GM19452 (cell line): ENCODE results near the gene PDE6G.
"Not testable (repeated sequence)": the region's sequence is repeated elsewhere in the genome, so short reads cannot be mapped to it uniquely, and the experiment has no call there.

Experiments used
- ATAC-seq: cut with Tn5 transposase; IDR thresholded peaks from one replicate; pipeline ENCODE4 v1.9.1; 2021; ENCODE audit not compliant: unreplicated experiment

PDE6G gene

GRCh38 chr17:81687770-81688541 lies 31.6 kb upstream of the PDE6G start:
- ATAC-seq, result no peak

DNA sequence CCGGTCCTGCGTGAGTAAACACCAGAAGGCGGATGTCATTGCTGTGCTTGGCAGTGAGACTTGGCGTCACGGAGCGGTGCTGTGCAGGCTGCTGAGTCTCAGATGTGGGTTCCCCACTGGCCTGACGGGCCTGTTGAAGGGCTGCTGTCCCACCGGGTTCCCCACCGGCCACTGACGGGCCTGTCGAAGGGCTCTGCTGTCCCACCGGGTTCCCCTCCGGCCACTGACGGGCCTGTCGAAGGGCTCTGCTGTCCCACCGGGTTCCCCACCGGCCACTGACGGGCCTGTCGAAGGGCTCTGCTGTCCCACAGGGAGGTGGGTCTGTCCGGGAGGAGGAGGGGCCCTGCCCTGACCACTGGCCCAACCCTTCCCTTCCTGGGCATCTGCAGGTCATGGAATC lies 30.3 kb upstream of the PDE6G start:
- no peak for ATAC-seq

DNA sequence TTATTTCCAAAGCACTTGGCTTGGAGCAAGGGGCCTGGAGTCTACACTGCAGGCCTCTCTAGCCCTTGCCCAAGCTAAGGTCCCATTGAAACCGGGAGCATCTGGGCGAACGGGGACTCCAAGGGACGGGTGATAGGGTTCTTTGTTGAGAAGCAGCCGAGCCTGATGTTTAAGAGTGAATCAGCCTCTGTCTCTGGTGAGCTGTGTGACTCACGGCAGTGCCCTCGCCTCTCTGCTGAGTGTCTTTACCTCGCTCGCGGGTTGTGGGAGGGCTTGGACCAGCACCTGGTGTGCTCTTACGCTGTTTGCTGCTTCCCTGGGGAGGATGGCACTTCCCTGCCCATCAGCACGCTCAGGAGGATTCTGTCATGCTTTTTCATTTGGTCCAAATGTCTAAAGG lies 28.8 kb upstream of the PDE6G start:
- no peak for ATAC-seq

DNA sequence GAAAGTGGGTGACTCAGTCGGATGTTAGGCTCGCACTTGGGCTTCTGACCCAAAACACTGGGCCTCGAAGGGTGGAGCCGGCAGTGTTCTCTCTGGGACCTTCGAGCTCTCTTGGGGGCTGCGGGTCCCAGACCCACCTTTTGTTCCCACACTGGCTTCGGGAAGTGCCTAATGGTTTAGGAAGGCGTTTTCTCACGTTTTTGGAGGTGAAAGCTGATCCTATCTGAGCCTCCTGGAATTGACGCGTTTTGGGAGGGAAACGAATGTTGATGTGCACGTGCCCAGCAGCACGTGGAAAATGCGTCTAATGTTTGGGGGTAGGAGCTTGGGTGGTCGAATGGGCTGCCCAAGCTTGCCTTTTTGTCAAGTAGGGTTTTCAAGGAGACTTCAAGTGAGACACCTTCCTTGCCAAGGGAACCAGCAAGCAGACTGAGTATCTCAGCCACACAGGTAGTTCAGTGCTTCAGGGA lies 28.1 kb upstream of the PDE6G start:
- no peak for ATAC-seq

DNA sequence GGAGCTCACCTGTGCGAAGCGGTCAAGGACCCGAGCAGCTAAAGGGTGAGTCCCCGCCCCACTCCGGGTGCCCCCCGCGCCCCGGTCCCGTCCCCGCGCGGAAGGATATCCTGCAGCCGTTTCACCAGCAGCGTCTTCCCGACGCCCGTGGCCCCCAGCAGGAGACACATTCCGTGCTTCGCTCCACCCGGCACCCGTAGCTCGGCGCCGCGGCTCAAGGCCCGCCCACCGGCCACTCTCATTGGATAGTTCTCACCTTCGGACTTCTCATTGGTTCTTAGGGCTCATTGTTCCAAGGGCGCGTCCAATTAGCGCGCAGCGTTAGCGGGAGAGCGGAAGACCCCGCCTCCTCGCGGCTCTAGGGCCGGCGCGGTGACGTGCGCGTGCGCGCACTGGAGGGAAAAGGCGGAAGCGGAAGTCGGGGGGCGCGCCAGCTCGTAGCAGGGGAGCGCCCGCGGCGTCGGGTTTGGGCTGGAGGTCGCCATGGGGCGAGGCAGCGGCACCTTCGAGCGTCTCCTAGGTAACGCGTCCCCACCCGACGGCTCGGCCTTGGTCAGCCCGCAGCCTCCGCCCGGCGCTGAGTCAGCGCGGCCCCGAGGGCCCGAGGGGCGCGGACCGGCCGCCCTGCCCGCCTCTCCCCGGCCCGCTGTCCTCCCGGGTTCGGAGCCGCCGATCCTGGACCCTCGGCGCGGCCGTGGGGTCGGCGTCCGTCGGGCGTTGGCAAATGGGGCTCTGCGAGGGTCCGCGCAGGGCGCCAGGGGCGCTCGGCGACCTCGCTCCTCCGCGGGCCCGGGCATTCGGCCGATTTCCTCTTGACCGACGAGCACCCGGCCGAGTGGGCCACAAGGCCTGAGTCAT lies 27.5 kb upstream of the PDE6G start, which contains the start of the genes ARL16 and HGS:
TSS of gene ARL16 (minus strand) at position 214 of the 858 bp plus-strand sequence. CDS start at position 170, 44 bp downstream.
TSS of gene HGS (plus strand) at position 428 of the 858 bp plus-strand sequence. CDS start at position 484, 56 bp downstream.
- peak; percentile 87 for ATAC-seq

DNA sequence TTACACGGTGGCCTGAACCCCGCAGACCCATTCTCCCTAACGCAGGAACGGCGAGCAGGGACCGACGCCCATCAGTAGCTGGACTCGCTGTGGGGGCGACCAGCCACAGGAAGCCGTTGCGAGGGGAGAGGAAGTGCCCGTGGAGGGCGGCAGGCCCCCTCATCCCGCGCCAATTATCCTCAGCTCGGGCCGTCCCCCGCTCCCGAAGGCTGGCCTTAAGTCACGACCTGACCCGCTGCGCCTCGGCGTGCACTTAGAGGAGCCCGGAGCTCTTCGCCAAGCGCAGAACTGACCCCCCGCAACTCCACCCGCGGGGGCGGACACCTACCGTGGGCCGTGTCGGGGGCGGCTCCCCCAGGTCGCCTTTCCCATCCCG lies 26.9 kb upstream of the PDE6G start:
- ATAC-seq, result peak; percentile 31

- no peak for ATAC-seq
Measured at GRCh38 chr17:81682565-81683207, 26.3 kb upstream of the PDE6G start.

- ATAC-seq, result no peak
Measured at GRCh38 chr17:81681672-81682071, 25.3 kb upstream of the PDE6G start.

GRCh38 chr17:81680150-81680549 lies 23.8 kb upstream of the PDE6G start:
- no peak for ATAC-seq

DNA sequence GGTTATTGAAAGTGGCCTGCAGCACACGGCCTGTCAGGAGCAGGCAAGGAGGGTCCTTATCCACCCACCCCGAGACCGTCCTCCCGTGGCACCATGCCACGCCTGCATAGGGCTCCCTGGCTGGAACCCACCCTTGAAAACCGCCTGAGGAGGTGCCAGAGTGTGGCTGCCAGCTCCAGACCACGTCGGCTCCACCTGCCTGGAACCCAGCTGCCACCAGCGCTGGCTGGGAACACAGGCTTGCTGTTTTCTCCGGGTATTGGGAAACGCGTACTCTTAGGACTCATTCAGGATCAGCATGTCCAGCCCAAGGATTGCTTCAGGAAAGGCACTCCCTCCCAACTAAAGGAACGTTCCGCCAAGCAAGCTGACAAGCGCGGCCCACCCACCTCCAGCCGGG lies 20.6 kb upstream of the PDE6G start:
- ATAC-seq, result no peak

DNA sequence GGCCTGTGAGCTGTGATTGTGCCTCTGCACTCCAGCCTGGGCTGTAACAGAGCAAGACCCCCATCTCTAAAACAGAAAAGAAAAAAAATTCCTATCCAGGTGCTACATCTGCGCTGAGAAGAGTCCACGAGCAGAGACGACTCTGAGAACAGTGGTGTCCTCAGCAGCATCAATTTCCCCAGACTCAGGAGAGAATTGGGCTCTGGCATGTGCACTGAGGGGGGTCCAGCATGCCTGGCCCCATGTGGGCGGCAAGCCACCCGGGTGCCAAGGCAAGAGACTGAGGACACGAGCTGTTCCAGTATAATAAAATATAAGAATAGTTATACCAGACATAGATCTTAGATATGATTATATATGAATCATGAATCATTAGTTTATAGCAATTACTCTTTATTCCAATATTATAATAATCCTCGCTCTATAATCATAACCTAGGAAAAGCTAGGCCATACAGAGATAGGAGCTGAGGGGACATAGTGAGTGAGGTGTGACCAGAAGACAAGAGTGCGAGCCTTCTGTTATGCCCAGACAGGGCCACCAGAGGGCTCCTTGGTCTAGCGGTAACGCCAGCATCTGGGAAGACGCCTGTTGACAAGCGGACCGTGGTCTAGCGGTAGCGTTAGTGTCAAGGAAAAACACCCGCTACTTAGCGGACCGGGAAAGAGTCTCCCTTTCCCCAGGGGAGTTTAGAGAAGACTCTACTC lies 19.3 kb upstream of the PDE6G start:
- not testable (repeated sequence) for ATAC-seq

- no peak for ATAC-seq
Measured at GRCh38 chr17:81673561-81674258, 17.4 kb upstream of the PDE6G start.

GRCh38 chr17:81672954-81673353 lies 16.6 kb upstream of the PDE6G start:
- no peak for ATAC-seq

DNA sequence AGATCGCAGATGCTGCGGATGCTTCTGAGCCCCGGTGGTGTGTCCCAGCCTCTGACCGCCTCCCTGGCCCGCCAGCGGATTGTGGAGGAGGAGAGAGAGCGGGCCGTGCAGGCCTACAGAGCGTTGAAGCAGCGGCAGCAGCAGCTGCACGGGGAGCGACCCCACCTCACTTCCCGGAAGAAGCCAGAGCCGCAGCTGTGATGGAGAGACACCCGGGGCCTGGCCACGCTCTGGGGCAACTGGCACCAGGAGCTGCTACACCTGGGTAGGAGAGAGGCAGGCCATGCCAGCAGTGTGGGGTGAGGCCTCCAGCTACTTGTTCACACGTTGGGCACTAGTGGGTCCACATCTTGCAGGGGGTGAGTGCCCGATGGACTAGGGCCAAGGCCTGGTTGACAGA lies 16.2 kb upstream of the PDE6G start:
- no peak for ATAC-seq

DNA sequence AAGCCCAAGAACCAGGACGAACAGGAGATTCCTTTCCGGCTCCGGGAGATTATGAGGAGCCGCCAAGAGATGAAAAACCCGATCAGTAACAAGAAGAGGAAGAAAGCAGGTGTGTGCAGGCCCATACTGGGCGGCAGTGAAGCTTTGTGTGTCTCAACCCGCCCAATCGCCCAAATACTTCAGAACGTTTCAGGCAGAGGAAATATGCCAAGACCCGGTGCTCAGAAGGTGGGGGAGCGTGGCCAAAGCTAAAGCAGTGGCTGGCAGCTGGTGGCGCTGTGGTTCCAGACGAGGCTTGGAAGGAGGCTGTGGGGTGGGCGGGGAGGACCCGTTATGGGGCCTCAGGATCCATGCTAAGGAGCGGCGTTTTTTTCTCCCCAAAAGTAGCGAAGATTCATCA lies 11.4 kb upstream of the PDE6G start:
- no peak for ATAC-seq

DNA sequence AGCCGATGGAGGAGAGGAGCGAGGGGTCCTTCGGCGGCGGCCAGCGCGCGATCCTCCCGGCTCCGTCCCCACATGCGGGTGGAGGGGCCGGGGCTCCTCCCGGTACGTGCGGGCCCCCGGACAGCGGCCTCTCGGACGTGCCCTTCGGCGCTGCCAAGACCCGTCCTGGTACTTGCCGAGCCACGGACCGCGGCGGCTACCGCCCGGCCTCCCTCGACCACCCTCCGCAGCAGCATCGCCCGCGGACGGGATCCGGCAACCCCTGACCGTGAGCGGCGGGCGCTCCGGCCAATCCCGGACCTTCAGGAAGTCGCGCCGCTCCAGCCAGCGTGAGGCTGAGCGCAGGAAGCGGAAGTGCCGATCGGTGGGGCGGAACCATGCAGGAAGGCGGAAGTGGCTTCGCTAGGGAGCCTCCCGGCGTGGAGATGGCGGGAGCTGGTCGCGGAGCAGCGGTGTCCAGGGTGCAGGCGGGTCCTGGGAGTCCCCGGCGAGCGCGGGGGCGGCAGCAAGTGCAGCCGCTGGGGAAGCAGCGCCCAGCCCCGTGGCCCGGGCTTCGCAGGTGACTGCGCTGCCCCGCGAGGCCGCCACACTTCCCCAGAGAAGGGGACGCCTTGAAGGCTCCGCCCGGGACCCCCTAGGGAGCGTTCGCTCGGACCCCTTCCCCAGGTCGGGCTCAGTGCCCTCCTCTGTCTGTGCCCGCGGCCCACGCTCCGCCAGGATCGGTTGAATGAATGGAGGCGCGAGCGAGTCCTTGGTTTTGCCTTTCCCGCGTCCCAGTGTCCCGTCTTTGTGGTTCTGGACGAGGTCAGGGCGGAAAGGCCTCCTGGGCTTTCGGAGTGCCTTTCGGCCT lies 10.2 kb upstream of the PDE6G start, which contains the start of the genes CCDC137 and OXLD1:
TSS of gene CCDC137 (plus strand) at position 396 of the 850 bp plus-strand sequence. CDS start at position 426, 30 bp downstream.
TSS of gene OXLD1 (minus strand) at position 264 of the 850 bp plus-strand sequence. CDS start at position 236, 28 bp downstream.
- peak; percentile 93 for ATAC-seq

- ATAC-seq, result no peak
Measured at GRCh38 chr17:81666092-81666341, 9.7 kb upstream of the PDE6G start.

- ATAC-seq, result no peak
Measured at GRCh38 chr17:81665205-81666091, 9.1 kb upstream of the PDE6G start.
